Measurements from ENCODE around the gene ANKRD40CL.

Gene ANKRD40CL, protein sequence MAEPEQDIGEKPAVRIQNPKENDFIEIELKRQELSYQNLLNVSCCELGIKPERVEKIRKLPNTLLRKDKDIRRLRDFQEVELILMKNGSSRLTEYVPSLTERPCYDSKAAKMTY

DNA sequence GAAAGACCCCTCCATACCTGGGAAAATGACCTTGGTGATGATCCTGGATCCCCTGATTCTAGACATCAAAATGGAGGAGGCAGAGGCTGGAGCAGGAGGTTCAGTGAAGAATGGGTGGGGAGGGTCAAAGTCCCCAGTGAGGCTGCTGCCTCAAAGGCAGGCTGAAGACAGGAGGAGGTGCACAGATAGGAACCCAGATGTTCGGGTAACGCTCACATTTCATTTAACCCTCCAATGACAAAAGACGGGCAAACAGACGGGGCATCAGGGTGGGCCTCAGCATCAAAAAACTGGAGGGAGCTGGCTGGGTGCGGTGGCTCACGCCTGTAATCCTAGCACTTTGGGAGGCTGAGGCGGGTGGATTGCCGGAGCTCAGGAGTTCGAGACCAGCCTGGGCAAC, at the start of gene ANKRD40CL:
Gene ANKRD40CL (minus strand): TSS at position 73 of the 400 bp plus-strand sequence. CDS start 605 bp downstream, outside the sequence.
- H3K9ac ChIP-seq (ENCODE audit: low read length in 5 of 5): no peak within 1 kb of the TSS
- no peaks in the 10 kb centered on the region for H3K36me3 ChIP-seq (ENCODE audit: control insufficient read depth in 5 of 5, insufficient read depth in 5 of 5, low read length in 5 of 5)
- no peak within 1 kb of the TSS for H3K27ac ChIP-seq (ENCODE audit: low read depth, low read length)
- no peaks in the 10 kb centered on the region for H3K9me3 ChIP-seq (ENCODE audit: control insufficient read depth in 5 of 5, low read length in 5 of 5)
- no peaks in the 10 kb centered on the region for H3K27me3 ChIP-seq (ENCODE audit: control insufficient read depth in 5 of 5, insufficient read depth in 4 of 5, low read length in 5 of 5)
- peaks cover 13 to 48% (median 41%) of the 10 kb centered on the region in 5 donors for H3K4me1 ChIP-seq (ENCODE audit: control insufficient read depth in 5 of 5, insufficient read depth in 5 of 5, low read length in 5 of 5)
- H3K4me3 ChIP-seq (ENCODE audit: low read depth in 1 of 5, low read length in 5 of 5): no peak within 1 kb of the TSS

DNA sequence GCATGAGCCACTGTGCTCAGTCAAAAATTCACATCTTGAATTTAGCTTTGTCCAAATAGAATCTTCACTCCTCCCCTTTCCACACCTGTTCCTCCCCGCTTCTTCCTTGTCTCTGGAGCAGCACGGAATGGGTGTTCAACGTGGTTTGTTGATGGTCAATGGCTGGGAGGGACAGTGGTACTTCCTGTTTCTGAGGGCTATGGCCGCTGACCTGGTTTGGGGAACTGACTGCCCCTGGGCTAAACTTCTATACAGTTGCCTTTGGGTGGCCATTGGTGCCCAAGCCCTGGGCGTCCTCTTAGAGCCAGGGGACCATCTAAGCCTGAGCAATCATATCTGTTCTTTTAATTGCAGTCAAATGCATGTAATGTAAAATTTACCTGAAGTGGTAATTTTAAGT, 49.0 kb upstream of the ANKRD40CL start:
- Histone ChIP-seq H3K4me1 (ENCODE audit: control insufficient read depth in 5 of 5, insufficient read depth in 5 of 5, low read length in 5 of 5) (peaks cover 0 to 8% (median 7%) of the 10 kb centered on the region in 5 donors), H3K9ac (ENCODE audit: low read length in 5 of 5) (no peak overlapping the region), H3K9me3 (ENCODE audit: control insufficient read depth in 5 of 5, low read length in 5 of 5) (no peaks in the 10 kb centered on the region), H3K36me3 (ENCODE audit: control insufficient read depth in 5 of 5, insufficient read depth in 5 of 5, low read length in 5 of 5) (no peaks in the 10 kb centered on the region), H3K27ac (ENCODE audit: low read depth, low read length) (no peak overlapping the region), H3K4me3 (ENCODE audit: low read depth in 1 of 5, low read length in 5 of 5) (no peak overlapping the region), H3K27me3 (ENCODE audit: control insufficient read depth in 5 of 5, insufficient read depth in 4 of 5, low read length in 5 of 5) (peaks cover 0 to 12% (median 4%) of the 10 kb centered on the region in 5 donors)

DNA sequence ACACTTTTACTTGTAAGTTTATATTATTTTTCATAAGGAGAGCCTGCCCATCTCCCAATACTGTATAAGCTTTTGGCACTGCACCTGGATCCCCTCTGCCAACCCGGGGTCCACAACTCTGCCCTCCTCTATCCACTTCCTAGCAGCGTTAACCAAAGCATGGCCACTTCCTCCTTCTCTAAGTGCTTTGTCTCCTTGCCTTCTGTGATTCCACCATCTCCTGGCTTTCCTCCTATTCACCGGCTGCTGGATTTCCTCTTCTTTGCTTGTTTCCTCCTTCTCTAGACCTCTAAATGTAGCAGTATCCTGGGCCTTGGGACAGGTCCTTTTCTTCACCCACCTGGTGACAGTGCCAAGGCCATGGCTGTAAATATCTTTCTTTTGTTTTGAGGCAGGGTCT, 48.1 kb upstream of the ANKRD40CL start:
- H3K27me3 ChIP-seq (ENCODE audit: control insufficient read depth in 5 of 5, insufficient read depth in 4 of 5, low read length in 5 of 5): peaks cover 0 to 12% (median 4%) of the 10 kb centered on the region in 5 donors
- no peaks in the 10 kb centered on the region for H3K9me3 ChIP-seq (ENCODE audit: control insufficient read depth in 5 of 5, low read length in 5 of 5)
- H3K36me3 ChIP-seq (ENCODE audit: control insufficient read depth in 5 of 5, insufficient read depth in 5 of 5, low read length in 5 of 5): no peaks in the 10 kb centered on the region
- H3K27ac ChIP-seq (ENCODE audit: low read depth, low read length): no peak overlapping the region
- H3K4me3 ChIP-seq (ENCODE audit: low read depth in 1 of 5, low read length in 5 of 5): no peak overlapping the region
- H3K9ac ChIP-seq (ENCODE audit: low read length in 5 of 5): no peak overlapping the region
- H3K4me1 ChIP-seq (ENCODE audit: control insufficient read depth in 5 of 5, insufficient read depth in 5 of 5, low read length in 5 of 5): peaks cover 0 to 8% (median 7%) of the 10 kb centered on the region in 5 donors

DNA sequence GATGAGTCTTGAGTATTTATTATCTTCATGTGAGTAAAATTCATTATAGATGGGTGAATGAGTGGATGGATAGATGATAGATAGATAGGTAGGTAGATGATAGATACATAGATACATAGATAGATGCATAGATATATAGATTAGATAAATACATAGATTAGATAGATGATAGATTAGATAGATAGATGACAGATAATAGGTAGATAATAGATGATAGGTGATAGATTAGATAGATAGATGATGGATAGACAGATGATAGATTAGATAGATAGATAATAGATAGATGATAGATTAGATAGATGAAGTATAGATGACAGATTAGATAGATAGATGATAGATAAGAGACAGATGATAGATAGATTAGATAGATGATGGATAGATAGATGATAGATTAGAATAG, 46.3 kb upstream of the ANKRD40CL start:
- H3K27ac ChIP-seq (ENCODE audit: low read depth, low read length): no peak overlapping the region
- H3K36me3 ChIP-seq (ENCODE audit: control insufficient read depth in 5 of 5, insufficient read depth in 5 of 5, low read length in 5 of 5): no peaks in the 10 kb centered on the region
- no peaks in the 10 kb centered on the region for H3K9me3 ChIP-seq (ENCODE audit: control insufficient read depth in 5 of 5, low read length in 5 of 5)

DNA sequence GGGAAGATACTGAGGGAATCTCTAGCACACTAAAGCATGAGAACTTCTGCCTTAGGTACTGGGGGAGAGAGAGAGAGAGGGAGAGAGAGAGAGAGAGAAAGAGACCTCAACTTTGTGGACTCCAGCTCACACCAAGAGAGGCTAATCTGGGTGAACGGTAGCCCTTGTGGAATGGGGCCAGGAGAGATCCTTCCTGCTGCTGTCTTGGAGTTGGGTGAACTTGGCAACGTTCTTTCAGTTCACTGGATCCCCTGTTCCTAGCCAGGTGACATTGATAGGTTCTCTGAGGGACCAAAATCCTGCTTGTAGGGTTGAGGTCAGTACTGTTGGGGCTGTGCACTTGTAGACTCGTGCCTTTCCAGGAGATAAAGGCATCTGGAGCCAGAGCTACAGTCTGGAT, 41.6 kb upstream of the ANKRD40CL start:
- no peak overlapping the region for H3K27ac ChIP-seq (ENCODE audit: low read depth, low read length)
- H3K4me3 ChIP-seq (ENCODE audit: low read depth in 1 of 5, low read length in 5 of 5): no peak overlapping the region
- no peaks in the 10 kb centered on the region for H3K36me3 ChIP-seq (ENCODE audit: control insufficient read depth in 5 of 5, insufficient read depth in 5 of 5, low read length in 5 of 5)
- H3K9me3 ChIP-seq (ENCODE audit: control insufficient read depth in 5 of 5, low read length in 5 of 5): no peaks in the 10 kb centered on the region
- H3K9ac ChIP-seq (ENCODE audit: low read length in 5 of 5): no peak overlapping the region
- no peaks in the 10 kb centered on the region for H3K27me3 ChIP-seq (ENCODE audit: control insufficient read depth in 5 of 5, insufficient read depth in 4 of 5, low read length in 5 of 5)
- no peaks in the 10 kb centered on the region for H3K4me1 ChIP-seq (ENCODE audit: control insufficient read depth in 5 of 5, insufficient read depth in 5 of 5, low read length in 5 of 5)

More for the DNA sequence above, 46.3 kb upstream of the ANKRD40CL start:
- H3K4me1 ChIP-seq (ENCODE audit: control insufficient read depth in 5 of 5, insufficient read depth in 5 of 5, low read length in 5 of 5): peaks cover 0 to 8% (median 7%) of the 10 kb centered on the region in 5 donors
- H3K4me3 ChIP-seq (ENCODE audit: low read depth in 1 of 5, low read length in 5 of 5): no peak overlapping the region
- no peak overlapping the region for H3K9ac ChIP-seq (ENCODE audit: low read length in 5 of 5)
- H3K27me3 ChIP-seq (ENCODE audit: control insufficient read depth in 5 of 5, insufficient read depth in 4 of 5, low read length in 5 of 5): peaks cover 0 to 12% (median 2%) of the 10 kb centered on the region in 5 donors

DNA sequence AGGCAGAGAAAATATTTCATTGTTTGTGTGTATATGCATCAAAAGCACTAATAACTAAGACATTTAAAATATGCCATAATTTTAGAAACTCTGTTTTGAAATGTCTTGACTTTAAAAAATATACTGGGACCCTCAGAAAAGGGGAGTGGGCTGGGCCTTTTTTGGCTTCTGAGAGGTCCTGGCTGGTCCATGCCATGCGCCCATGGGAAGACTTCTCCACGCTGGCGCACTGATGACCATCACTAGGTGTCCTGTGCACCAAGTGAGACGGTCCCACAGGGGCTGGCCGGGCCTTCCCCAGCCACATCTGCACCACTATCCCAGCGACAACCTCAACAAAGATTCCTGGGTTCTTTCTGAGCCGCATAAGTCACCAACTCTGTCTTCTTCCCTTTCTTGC, 41.1 kb upstream of the ANKRD40CL start:
- Histone ChIP-seq H3K36me3 (ENCODE audit: control insufficient read depth in 5 of 5, insufficient read depth in 5 of 5, low read length in 5 of 5) (no peaks in the 10 kb centered on the region), H3K9ac (ENCODE audit: low read length in 5 of 5) (no peak overlapping the region), H3K9me3 (ENCODE audit: control insufficient read depth in 5 of 5, low read length in 5 of 5) (no peaks in the 10 kb centered on the region), H3K4me3 (ENCODE audit: low read depth in 1 of 5, low read length in 5 of 5) (no peak overlapping the region), H3K27me3 (ENCODE audit: control insufficient read depth in 5 of 5, insufficient read depth in 4 of 5, low read length in 5 of 5) (no peaks in the 10 kb centered on the region), H3K4me1 (ENCODE audit: control insufficient read depth in 5 of 5, insufficient read depth in 5 of 5, low read length in 5 of 5) (no peaks in the 10 kb centered on the region), H3K27ac (ENCODE audit: low read depth, low read length) (no peak overlapping the region)

DNA sequence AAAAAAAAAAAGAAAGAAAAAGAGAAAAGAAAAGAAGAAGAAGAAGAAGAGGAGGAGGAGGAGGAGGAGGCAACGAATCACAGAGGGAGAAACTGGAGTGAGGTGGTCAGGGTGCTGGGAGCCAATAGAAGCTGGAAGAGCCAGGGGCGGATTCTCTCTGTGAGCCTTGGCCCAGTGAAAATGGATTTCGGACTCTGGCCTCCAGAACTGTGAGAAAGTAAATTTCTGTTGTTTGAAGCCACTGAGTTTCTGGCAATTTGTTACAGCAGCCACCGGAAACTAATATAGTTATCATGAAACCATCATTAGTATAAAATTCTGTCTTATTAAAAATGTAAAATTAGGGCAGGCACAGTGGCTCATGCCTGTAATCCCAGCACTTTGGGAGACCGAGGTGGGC, 40.4 kb upstream of the ANKRD40CL start:
- Histone ChIP-seq H3K27me3 (ENCODE audit: control insufficient read depth in 5 of 5, insufficient read depth in 4 of 5, low read length in 5 of 5) (no peaks in the 10 kb centered on the region), H3K9ac (ENCODE audit: low read length in 5 of 5) (no peak overlapping the region), H3K4me3 (ENCODE audit: low read depth in 1 of 5, low read length in 5 of 5) (no peak overlapping the region), H3K9me3 (ENCODE audit: control insufficient read depth in 5 of 5, low read length in 5 of 5) (no peaks in the 10 kb centered on the region), H3K4me1 (ENCODE audit: control insufficient read depth in 5 of 5, insufficient read depth in 5 of 5, low read length in 5 of 5) (no peaks in the 10 kb centered on the region), H3K36me3 (ENCODE audit: control insufficient read depth in 5 of 5, insufficient read depth in 5 of 5, low read length in 5 of 5) (no peaks in the 10 kb centered on the region), H3K27ac (ENCODE audit: low read depth, low read length) (no peak overlapping the region)

DNA sequence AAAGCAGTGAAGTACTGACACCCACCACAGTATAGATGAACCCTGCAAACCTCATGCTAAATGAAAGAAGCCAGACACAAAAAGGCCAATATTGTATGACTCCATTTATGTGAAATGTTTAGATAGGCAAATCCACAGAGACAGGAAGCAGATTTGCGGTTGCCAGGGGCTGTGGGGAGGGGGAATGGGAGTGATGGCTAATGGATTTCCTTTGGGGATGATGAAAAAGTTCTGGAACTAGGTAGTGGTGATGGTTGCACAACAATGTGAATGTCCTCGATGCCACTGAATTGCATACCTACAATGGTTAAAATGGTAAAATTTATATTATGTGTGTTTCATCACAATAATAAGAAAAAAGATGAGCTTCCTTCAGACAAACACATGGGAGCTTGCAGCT, 39.7 kb upstream of the ANKRD40CL start:
- Histone ChIP-seq H3K27me3 (ENCODE audit: control insufficient read depth in 5 of 5, insufficient read depth in 4 of 5, low read length in 5 of 5) (no peaks in the 10 kb centered on the region), H3K9me3 (ENCODE audit: control insufficient read depth in 5 of 5, low read length in 5 of 5) (no peaks in the 10 kb centered on the region), H3K36me3 (ENCODE audit: control insufficient read depth in 5 of 5, insufficient read depth in 5 of 5, low read length in 5 of 5) (no peaks in the 10 kb centered on the region), H3K4me1 (ENCODE audit: control insufficient read depth in 5 of 5, insufficient read depth in 5 of 5, low read length in 5 of 5) (no peaks in the 10 kb centered on the region), H3K4me3 (ENCODE audit: low read depth in 1 of 5, low read length in 5 of 5) (no peak overlapping the region), H3K9ac (ENCODE audit: low read length in 5 of 5) (no peak overlapping the region), H3K27ac (ENCODE audit: low read depth, low read length) (no peak overlapping the region)

DNA sequence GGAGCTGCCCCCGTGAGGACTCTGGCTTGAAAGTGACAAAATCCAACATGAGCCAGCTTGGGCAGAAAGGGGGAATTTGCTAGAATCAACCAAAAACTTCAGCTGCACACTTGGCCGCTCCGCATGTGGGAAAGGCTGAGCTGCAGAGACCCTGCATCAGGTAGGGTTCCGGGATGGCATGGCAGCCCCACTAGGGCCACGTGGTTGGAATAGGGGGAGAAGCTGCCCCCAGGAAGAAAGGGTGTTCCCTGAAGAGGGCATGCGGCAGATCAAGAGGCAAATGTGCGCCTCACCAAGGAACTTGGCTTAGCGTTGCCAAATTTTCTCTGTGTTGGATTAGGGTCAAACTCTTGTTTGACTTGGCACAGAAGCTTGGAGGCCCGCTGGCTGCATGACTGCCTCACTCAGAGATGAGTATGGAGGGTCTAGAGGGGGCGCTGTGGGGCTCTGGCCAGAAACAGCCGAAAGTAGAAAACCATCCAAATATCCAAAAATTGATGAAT, 38.9 kb upstream of the ANKRD40CL start:
- no peak overlapping the region for H3K4me3 ChIP-seq (ENCODE audit: low read depth in 1 of 5, low read length in 5 of 5)
- H3K27ac ChIP-seq (ENCODE audit: low read depth, low read length): no peak overlapping the region
- no peaks in the 10 kb centered on the region for H3K4me1 ChIP-seq (ENCODE audit: control insufficient read depth in 5 of 5, insufficient read depth in 5 of 5, low read length in 5 of 5)

DNA sequence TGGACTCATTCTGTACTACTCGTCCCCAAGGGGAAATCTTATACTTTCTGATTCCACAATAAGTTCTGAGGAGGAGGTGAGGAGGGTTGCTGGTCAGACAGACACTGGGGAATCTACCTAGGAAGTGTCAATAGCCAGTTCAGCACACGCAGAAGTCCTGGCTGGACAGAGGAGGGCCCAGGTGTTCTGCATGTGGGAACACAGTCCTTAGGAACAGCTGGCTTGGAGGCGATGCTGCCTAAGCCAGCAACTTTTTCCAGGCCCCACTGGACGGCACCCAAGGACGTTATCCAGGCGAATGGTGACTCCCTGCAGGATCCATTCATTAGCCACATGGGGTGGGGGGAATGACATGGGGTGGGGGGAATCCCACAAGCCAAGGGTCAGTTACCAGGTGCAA, 38.2 kb upstream of the ANKRD40CL start:
- H3K4me3 ChIP-seq (ENCODE audit: low read depth in 1 of 5, low read length in 5 of 5): no peak overlapping the region
- no peak overlapping the region for H3K27ac ChIP-seq (ENCODE audit: low read depth, low read length)
- H3K4me1 ChIP-seq (ENCODE audit: control insufficient read depth in 5 of 5, insufficient read depth in 5 of 5, low read length in 5 of 5): no peaks in the 10 kb centered on the region
- no peaks in the 10 kb centered on the region for H3K27me3 ChIP-seq (ENCODE audit: control insufficient read depth in 5 of 5, insufficient read depth in 4 of 5, low read length in 5 of 5)
- H3K36me3 ChIP-seq (ENCODE audit: control insufficient read depth in 5 of 5, insufficient read depth in 5 of 5, low read length in 5 of 5): no peaks in the 10 kb centered on the region
- no peak overlapping the region for H3K9ac ChIP-seq (ENCODE audit: low read length in 5 of 5)
- no peaks in the 10 kb centered on the region for H3K9me3 ChIP-seq (ENCODE audit: control insufficient read depth in 5 of 5, low read length in 5 of 5)

More for the DNA sequence above, 38.9 kb upstream of the ANKRD40CL start:
- H3K9ac ChIP-seq (ENCODE audit: low read length in 5 of 5): no peak overlapping the region
- H3K27me3 ChIP-seq (ENCODE audit: control insufficient read depth in 5 of 5, insufficient read depth in 4 of 5, low read length in 5 of 5): no peaks in the 10 kb centered on the region
- no peaks in the 10 kb centered on the region for H3K36me3 ChIP-seq (ENCODE audit: control insufficient read depth in 5 of 5, insufficient read depth in 5 of 5, low read length in 5 of 5)
- H3K9me3 ChIP-seq (ENCODE audit: control insufficient read depth in 5 of 5, low read length in 5 of 5): no peaks in the 10 kb centered on the region

Measured in subcutaneous abdominal adipose tissue (tissue), 5 donors.